Left lung (tissue), 10 donors: ENCODE data around the gene FBXO17. TPM values are rescaled to one million over a fixed set of nuclear protein-coding genes. Genes with fewer than 3 reads are reported as not detected.
A peak's percentile ranks its signal among the peaks of the same experiment; 100 is the strongest.

ENCODE experiments used
- ATAC-seq: fragments of 200-7000 bp; cut with Tn5 transposase; one replicate; pipeline ENCODE4 v1.9.1; 2020; ENCODE audit warnings: moderate library complexity
- DNase-seq, 4 donors: peaks; one replicate each; pipeline ENCODE4 v3.0.0-alpha.2; 2013 to 2020
- H3K27ac ChIP-seq, 2 donors: fragments of 200-600 bp; sonication (generic) in 1 of 2; one replicate each; pipeline versions ENCODE4 v1.5.0 to v1.8.0; 2020 to 2021
- H3K27me3 ChIP-seq, 2 donors: fragments of 200-600 bp; sonication (generic) in 1 of 2; one replicate each; pipeline versions ENCODE4 v1.5.0 to v1.8.0; 2020 to 2021
- H3K36me3 ChIP-seq, 2 donors: fragments of 200-600 bp; sonication (generic) in 1 of 2; one replicate each; pipeline versions ENCODE4 v1.5.0 to v1.8.0; 2020 to 2021
- H3K4me1 ChIP-seq, 2 donors: fragments of 200-600 bp; one replicate each; pipeline ENCODE4 v1.8.0; 2021
- H3K4me3 ChIP-seq, 2 donors: fragments of 200-600 bp; sonication (generic) in 1 of 2; one replicate each; pipeline versions ENCODE4 v1.5.0 to v1.8.0; 2020 to 2021; ENCODE audit warnings: mild to moderate bottlenecking in 1 of 2
- H3K9me3 ChIP-seq, 2 donors: fragments of 200-600 bp; sonication (generic) in 1 of 2; one replicate each; pipeline versions ENCODE4 v1.5.0 to v1.8.0; 2020 to 2021
- intact Hi-C, 2 donors: fragments of 100-400 bp; cut with DNase I; formaldehyde crosslinking; loops; one replicate each; pipeline versions ENCODE4 v1.11.2 to v1.14.2; 2022
- polyA plus RNA-seq, 6 donors: library from polyadenylated mRNA; unstranded; fragments of 120-200 nt; gene quantifications; one replicate each; pipeline ENCODE4 v1.2.1, GENCODE V29; 2013; ENCODE audit not compliant: insufficient read length in 6 of 6
- total RNA-seq, 2 donors: library from RNA; stranded (reverse); fragmentation: NEBNext Ultra II Directional; extraction: Animal tissue kit (Norgen Biotek cat#: 25700); gene quantifications; one replicate each; pipeline ENCODE4 v1.2.1, GENCODE V29; 2021
- TF ChIP-seq, protein P1 (sequence below), 2 donors: fragments of 200-600 bp; sonication (generic) in 1 of 2; IDR thresholded peaks; one replicate each; pipeline versions ENCODE4 v1.5.0 to v1.8.0; 2021; ENCODE audit warnings: antibody characterized with exemption in 2 of 2
- donor health status: DM: no; HTN: yes; CAD: no.
- donor health status: DM: no; HTN: no; CAD: no.

Gene FBXO17
- total and polyA plus RNA-seq, 8 donors, result 7.1 to 50.3 (median 42.4) TPM

DNA sequence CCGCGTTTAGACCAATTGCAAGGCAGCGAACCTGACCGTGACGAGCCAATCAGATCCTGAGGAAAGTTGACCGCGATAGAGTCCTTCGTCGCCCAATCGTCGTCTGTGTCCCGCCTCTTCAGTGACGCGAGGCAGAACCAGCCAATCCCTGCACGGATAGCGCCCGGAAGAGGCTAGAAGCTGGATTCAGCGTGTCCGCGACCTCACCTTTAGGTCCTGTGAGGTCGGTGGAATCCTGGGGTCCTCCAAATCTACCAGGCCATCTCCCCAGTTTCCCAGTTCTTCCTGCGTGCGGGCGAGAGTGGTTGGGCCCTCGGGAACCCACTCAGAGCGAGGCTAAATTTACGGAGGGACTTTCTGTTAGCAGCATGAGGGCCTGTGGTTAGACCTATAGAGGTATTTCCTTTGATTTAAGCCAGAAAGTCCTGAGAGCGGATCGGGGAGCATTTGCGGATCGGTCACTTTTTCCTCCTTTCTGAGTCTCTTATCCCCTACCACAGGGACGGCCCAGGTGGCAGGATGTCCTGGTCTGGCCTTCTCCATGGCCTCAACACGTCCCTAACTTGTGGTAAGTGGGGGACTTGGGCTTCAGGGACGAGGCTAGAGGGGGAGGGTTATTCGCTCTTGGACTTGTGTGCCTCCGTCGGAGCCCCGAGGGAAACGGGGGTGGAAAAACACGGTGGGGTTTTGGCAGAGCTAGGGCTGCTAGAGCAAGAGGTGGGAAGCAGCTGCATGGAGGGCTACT is 44.6 kb downstream of the FBXO17 start, which contains the start of gene MRPS12:
Gene MRPS12, plus strand, starts transcription at position 169 of the 745 bp plus-strand sequence. Its CDS starts 351 bp downstream, at position 520.
- intact Hi-C loops, result no loop called here
- ATAC-seq (peak; percentile 97), DNase-seq (peak; percentile 96 to 100 (median 99))
- Histone ChIP-seq H3K27ac (peak within 1 kb of the TSS; percentile 85 to 88), H3K27me3 (no peaks in the 10 kb centered on the region), H3K4me1 (peaks cover 11 to 46% of the 10 kb centered on the region in 2 donors), H3K9me3 (peaks cover 0 to 5% of the 10 kb centered on the region in 2 donors), H3K36me3 (peaks cover 0 to 17% of the 10 kb centered on the region in 2 donors), H3K4me3 (peak within 1 kb of the TSS; percentile 55 to 76)
- TF ChIP-seq, protein P1, sequence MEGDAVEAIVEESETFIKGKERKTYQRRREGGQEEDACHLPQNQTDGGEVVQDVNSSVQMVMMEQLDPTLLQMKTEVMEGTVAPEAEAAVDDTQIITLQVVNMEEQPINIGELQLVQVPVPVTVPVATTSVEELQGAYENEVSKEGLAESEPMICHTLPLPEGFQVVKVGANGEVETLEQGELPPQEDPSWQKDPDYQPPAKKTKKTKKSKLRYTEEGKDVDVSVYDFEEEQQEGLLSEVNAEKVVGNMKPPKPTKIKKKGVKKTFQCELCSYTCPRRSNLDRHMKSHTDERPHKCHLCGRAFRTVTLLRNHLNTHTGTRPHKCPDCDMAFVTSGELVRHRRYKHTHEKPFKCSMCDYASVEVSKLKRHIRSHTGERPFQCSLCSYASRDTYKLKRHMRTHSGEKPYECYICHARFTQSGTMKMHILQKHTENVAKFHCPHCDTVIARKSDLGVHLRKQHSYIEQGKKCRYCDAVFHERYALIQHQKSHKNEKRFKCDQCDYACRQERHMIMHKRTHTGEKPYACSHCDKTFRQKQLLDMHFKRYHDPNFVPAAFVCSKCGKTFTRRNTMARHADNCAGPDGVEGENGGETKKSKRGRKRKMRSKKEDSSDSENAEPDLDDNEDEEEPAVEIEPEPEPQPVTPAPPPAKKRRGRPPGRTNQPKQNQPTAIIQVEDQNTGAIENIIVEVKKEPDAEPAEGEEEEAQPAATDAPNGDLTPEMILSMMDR (IDR thresholded peaks at IDR 0.05), result no peak

DNA sequence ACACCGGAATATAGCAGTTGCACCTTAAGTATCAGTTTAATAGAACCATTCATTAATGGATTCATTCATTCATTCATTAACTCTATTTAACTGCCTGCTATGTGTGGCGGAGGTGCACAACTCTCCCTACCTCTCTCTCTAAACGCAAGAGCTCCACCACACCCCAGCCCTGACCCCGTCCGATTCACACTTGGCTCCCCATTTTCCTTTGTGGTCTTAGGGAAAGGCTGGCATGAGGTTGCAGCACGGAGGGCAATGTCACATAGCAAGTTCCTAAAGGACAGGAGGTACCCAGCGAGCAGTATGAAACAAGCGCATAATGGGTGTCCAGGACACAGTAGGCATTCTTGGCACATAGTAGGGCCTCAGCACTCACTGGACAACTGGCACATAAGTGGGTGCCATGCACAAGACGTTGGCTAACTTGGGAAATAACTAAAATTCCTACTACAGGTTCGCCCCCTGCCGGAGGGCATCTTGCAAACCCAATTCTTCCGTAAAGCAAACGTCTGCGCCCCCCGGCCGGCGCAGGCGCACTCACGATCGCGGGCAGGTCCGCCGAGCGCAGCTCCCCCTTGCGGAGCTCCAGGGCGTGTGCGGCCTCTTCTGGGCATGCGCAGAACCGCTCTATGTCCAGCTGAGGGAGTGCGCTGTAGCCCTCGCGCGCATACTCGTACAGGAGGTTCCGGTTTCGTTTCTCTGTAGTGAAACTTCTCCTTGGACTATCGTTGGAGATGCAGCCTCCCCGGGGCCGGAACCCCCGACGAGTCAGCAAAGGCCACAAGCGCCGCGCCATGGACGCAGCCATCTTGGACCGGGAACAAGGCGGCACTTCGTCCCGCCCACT is 45.4 kb downstream of the FBXO17 start, which contains the start of gene SARS2:
Gene SARS2, minus strand, starts transcription at position 835 of the 847 bp plus-strand sequence. Its CDS starts 27 bp downstream, at position 808.
- Histone ChIP-seq H3K4me3 (peak within 1 kb of the TSS; percentile 55 to 76), H3K27ac (peak within 1 kb of the TSS; percentile 85 to 88), H3K36me3 (peaks cover 0 to 24% of the 10 kb centered on the region in 2 donors), H3K4me1 (peaks cover 11 to 46% of the 10 kb centered on the region in 2 donors), H3K27me3 (no peaks in the 10 kb centered on the region), H3K9me3 (peaks cover 0 to 3% of the 10 kb centered on the region in 2 donors)
- TF ChIP-seq, protein P1 (IDR thresholded peaks at IDR 0.05), result peak; percentile 99 to 100
- DNase-seq (peak in 3 of 4 donors; percentile 93 to 97 (median 97)), ATAC-seq (peak; percentile 93)
- intact Hi-C loops, result no loop called here

DNA sequence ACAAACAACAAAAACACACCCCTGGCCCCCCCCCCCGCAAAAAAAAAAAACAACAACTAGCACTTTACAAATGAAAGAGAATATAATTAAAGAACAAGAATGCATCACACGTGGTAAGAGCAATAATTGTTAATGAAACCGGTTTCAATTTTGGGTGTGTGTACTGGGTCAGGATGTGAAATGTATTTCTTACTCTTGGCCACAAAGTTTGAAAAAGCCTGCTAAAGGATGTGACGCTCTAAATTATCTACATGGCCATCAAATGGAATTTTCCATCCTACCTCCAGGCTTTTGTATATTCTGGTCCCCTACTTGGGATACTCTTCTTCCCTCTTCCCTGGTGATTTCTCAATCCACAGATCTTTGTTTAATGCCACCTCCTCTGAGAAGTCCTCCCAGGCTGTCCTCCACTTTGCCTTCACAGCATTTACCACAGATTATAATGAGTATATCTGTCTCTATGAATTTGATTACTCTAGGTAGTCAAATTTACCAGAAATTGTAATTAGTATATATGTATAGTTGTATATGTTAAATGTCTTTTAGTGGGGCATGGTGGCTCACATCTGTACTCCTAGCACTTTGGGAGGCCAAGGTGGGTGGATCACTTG is 47.0 kb downstream of the FBXO17 start:
- DNase-seq (no peak), ATAC-seq (no peak)
- H3K27me3 ChIP-seq, result no peaks in the 10 kb centered on the region
- peaks cover 0 to 41% of the 10 kb centered on the region in 2 donors for H3K36me3 ChIP-seq
- intact Hi-C loops, result no loop called here
- TF ChIP-seq, protein P1 (IDR thresholded peaks at IDR 0.05), result no peak
- peaks cover 11 to 46% of the 10 kb centered on the region in 2 donors for H3K4me1 ChIP-seq
- H3K9me3 ChIP-seq, result no peaks in the 10 kb centered on the region
- H3K4me3 ChIP-seq, result no peak overlapping the region
- H3K27ac ChIP-seq, result no peak overlapping the region

DNA sequence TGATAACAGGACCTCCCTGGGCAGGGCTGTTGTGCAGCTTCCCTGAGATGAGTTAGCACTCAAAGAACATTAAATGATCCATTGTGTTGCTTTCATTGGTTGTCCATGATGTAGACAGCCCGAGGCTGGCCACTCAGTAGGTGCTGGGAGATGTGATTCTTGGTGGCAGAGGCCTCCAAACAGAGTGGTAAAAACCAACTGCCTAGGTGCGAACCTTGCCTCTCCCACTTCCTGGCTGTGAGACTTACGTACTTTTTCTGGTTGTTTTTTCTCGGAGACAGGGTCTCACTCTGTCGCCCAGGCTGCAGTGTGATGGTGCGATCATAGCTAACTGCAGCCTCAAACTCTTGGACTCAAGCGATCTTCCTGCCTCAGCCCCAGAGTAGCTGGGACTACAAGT is 51.2 kb downstream of the FBXO17 start:
- no peak overlapping the region for H3K4me3 ChIP-seq
- no peaks in the 10 kb centered on the region for H3K9me3 ChIP-seq
- H3K27ac ChIP-seq, result no peak overlapping the region
- ATAC-seq (no peak), DNase-seq (no peak)
- H3K36me3 ChIP-seq, result peaks cover 0 to 46% of the 10 kb centered on the region in 2 donors
- no peaks in the 10 kb centered on the region for H3K27me3 ChIP-seq
- intact Hi-C loops, result no loop called here
- TF ChIP-seq, protein P1 (IDR thresholded peaks at IDR 0.05), result no peak
- H3K4me1 ChIP-seq, result peaks cover 2 to 13% of the 10 kb centered on the region in 2 donors
